HG03103 (cell line): ENCODE data around the gene ZNF219.

Experiments used
- ATAC-seq: cut with Tn5 transposase; IDR thresholded peaks from one replicate; pipeline ENCODE4 v1.9.1; 2021; ENCODE audit warnings: low read depth; ENCODE audit not compliant: unreplicated experiment

Gene ZNF219

DNA sequence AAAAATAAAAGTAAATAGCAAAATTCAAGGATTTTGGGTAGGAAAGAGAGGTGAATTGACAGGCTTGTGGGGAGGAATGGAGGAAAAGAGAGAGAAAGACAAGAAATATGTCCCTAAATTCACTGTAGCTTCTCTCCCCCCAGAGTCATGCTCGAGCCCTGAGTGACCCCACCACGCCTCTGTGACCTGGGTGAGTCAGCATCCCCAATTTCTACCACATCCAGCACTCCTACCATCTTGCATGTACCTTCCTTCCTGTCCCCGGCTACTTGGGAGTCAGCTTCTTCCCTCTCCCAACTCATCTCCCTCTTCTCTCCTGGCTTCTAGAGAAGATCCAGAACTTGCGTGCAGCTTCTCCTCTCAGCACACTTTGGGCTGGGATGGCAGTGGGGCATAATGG, 9.8 kb downstream of the ZNF219 start:
- ATAC-seq: no peak

DNA sequence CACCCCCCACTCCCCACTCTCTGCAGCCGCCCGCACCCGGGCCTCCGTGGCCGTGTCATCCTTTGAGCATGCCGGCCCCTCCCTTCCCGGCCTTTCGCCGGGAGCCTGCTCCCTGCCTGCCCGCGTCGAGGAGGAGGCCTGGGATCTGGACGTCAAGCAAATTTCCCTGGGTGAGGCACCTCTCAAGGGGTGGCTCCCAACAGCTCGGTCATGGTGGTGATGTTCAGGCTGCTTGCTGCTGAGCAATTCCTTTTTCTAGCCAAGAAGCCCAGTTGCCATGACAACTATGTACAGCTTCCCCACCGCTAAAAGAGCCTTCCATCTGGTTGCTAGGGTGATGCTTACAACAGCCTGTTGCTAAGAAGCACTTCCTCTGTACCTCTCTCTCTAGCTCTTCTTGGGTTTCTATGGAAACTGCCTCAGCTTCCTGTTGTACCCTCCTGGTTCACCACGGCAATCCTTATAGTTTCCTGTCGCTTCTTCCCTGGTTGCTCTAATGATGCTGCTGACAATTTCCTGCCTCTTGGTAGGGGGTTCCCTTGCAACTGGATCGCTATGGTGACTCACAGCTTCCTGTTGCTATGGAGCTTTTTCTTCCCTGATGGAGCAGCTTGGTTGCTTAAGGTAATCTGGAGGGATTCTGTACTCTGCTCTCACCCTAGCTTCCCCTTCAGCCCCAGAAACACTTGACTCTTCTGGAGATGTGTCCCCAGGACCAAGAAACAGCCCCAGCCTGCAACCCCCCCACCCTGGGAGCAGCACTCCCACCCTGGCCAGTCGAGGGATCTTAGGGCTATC, 11.0 kb downstream of the ZNF219 start:
- ATAC-seq: peak; percentile 60

DNA sequence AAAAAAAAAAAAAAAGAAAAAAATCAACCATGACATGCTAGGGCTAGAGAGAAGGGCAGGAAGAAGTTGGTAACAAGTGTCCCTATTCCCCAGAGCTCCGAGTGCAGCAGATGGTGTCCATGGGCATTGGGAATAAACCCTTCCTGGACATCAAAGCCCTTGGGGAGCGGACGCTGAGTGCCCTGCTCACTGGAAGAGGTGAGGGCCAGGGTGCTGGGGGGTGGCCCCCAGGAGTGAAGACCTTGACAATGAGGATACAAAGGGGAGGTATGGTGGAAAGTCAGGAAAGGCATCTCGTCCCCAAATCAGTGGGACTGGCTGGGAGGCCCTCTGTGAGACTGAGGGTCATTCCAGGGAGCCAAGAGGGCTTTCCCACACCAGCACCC, 11.6 kb downstream of the ZNF219 start:
- ATAC-seq: no peak

DNA sequence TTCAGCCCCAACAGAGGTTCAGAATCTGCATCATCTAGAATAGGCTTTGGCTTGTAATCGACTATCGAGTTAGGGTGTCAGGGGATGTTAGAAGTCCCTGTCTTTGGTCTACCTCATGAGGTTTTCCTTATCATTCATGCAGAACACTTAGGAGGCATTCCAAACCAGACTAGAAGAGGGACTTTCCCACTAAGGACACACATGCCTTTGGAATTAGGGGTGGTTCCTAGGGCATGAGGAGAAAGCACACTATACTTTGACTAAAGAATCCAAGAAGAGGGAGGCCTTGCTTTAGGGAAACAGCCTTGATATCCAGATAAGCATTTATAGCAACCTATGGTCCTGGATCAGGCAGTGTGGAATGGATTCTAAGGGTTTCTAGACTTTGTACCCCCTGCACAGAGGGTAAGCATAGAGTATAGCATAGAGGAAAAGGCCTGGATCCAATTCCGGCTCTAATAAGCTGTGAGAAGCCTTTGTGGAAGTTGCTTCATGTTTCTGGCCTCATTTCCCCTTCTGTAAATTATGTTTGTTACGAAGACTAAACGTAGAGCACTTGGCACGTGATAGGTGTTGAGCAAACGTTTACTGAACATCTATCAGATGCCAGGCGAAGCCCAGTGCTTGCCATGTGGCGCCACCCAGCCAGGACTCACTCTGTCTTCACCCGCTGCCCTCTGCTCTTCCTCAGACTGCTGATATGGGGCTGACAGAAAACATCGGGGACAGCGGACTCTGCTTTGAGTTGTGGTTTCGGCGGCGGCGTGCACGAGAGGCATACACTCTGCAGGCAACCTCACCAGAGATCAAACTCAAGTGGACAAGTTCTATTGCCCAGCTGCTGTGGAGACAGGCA, 13.2 kb downstream of the ZNF219 start:
- no peak for ATAC-seq

DNA sequence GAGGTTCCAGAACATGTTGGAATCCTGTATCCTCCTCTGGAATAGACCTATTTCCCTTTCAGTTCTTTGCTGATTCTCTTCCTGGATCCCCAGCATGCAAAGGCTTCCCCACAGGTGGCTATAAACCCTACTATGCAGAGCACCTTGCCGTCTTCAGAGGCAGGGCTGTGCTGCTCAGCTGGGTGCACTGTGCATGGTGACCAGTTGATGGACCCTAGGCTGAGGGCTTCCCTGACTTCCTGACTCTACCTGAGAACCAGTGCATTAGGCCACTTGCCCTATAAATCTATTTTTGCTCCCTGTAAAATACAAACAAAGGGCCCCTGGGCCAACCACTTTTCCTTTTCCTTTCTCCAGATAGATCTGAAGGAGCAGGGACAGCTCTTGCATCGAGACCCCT, 14.1 kb downstream of the ZNF219 start:
- ATAC-seq: no peak

DNA sequence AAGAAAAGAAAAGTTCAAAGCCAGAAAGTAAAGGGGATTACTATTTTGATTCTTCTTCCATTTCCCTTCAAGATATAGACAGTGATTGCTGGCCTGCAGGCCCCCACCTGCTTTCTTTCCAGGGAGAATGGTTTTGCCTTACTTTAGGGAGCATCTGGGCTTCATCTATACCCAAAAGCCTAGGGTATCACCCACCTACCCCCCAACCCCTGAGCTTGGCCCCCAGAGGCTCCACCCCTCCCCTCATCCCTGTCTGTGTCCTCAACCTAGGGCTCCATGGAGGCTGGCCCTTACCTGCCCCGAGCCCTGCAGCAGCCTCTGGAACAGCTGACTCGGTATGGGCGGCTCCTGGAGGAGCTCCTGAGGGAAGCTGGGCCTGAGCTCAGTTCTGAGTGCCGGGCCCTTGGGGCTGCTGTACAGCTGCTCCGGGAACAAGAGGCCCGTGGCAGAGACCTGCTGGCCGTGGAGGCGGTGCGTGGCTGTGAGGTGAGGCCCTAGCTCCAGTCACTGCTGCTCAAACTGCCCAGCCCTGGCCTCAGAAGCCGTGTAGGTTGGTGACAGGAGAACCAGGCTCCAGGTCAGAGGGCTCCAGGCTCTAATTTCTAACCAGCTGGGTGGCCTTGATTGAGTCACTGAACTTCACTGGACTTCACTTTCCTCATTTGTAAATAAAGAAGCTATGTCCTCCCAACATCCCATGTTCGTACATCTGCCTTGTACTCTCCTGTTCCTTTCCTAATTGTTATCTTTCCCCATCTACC, 14.7 kb downstream of the ZNF219 start:
- ATAC-seq: no peak

DNA sequence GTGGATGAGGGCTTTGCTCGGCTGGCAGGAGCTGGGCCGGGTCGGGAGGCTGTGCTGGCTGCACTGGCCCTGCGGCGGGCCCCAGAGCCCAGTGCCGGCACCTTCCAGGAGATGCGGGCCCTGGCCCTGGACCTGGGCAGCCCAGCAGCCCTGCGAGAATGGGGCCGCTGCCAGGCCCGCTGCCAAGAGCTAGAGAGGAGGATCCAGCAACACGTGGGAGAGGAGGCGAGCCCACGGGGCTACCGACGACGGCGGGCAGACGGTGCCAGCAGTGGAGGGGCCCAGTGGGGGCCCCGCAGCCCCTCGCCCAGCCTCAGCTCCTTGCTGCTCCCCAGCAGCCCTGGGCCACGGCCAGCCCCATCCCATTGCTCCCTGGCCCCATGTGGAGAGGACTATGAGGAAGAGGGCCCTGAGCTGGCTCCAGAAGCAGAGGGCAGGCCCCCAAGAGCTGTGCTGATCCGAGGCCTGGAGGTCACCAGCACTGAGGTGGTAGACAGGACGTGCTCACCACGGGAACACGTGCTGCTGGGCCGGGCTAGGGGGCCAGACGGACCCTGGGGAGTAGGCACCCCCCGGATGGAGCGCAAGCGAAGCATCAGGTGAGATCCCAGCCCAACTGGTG, 16.8 kb downstream of the ZNF219 start:
- no peak for ATAC-seq

DNA sequence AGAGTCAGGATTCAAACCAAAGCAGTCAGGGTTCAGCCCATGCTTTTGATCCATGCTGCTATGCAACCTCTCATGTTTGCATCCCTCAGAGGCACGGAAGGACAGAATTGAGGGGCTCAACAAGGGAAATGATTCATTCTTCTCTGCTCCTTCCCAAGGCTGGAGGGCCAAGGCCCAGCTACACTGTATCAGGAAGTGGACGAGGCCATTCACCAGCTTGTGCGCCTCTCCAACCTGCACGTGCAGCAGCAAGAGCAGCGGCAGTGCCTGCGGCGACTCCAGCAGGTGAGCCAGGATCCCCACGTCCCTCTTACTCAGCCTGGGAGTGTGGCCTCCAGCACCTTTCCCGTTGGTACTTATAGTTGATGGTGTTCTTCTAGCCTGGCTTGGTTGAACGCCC, 19.7 kb downstream of the ZNF219 start:
- no peak for ATAC-seq

DNA sequence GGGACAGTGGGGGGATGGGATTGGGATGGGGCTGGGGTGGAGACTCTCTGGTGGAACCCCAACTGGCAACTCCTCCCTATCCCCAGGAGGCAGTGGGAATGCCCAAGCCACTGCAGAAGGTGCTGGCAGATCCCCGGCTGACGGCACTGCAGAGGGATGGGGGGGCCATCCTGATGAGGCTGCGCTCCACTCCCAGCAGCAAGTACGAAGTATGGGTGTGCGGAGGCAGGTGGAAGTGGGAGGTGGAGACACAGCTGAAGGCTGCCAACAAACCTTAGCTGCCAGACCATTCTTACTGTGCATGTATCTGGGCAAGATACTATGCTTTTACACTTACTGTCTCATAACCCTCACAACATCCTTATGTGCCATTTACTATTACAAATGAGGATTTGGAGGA, 20.2 kb downstream of the ZNF219 start:
- ATAC-seq: no peak

DNA sequence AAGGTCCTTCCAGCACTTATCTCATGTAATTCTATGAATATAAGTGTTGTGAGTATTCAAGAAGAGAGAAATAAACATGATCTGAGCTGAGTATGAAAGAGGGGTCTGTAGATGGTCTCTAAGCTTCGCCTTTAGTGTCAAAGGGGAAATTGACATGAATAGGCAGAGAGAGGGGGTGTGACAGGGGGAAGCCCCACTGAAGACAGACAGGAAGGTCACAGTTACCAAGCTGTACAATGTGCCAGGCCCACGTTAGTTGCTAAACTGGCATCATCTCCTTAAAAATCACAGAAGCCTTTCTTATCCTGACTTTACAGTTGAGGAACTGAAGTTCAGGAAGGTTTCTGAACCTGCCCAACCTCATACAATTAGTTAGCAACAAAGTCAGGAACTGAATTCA, 20.8 kb downstream of the ZNF219 start:
- ATAC-seq: no peak

DNA sequence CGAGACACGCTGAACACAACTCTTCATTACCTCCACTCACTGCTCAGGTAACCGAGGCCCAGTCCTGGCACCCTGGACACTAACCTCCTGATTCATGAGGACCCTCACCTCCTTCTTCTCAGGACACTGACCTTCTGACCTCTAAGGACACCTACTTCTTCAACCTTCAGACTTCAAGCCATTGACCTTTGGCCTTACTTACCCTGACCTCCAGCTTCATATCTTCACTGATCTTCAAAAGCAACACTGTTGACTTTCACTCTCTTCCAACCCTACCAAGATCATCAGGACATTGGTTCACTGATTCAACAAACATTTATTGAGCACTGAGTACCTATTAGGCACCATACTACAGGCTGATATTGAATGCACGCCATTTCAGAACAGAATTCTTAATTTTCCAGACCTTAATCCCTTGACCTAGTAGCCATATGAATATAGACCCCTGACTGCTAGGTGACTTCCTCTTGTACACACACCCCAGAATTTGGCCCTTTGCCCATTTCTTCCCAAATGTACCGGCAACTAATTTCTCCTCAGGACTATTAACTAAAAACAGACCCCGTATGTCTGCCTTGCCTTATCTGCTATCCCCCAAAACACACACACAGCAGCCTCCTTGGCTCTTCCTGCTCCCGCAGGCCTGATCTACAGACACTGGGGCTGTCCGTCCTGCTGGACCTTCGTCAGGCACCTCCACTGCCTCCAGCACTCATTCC, 22.6 kb downstream of the ZNF219 start:
- no peak for ATAC-seq

DNA sequence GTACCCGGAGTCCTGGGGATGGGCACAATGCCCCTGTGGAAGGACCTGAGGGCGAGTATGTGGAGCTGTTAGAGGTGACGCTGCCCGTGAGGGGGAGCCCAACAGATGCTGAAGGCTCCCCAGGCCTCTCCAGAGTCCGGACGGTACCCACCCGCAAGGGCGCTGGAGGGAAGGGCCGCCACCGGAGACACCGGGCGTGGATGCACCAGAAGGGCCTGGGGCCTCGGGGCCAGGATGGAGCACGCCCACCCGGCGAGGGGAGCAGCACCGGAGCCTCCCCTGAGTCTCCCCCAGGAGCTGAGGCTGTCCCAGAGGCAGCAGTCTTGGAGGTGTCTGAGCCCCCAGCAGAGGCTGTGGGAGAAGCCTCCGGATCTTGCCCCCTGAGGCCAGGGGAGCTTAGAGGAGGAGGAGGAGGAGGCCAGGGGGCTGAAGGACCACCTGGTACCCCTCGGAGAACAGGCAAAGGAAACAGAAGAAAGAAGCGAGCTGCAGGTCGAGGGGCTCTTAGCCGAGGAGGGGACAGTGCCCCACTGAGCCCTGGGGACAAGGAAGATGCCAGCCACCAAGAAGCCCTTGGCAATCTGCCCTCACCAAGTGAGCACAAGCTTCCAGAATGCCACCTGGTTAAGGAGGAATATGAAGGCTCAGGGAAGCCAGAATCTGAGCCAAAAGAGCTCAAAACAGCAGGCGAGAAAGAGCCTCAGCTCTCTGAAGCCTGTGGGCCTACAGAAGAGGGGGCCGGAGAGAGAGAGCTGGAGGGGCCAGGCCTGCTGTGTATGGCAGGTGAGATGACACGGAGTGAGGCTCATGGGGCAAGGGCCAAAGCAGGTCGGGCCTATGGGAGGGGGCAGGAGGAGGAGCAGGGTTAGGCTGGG, 23.8 kb downstream of the ZNF219 start:
- no peak for ATAC-seq

DNA sequence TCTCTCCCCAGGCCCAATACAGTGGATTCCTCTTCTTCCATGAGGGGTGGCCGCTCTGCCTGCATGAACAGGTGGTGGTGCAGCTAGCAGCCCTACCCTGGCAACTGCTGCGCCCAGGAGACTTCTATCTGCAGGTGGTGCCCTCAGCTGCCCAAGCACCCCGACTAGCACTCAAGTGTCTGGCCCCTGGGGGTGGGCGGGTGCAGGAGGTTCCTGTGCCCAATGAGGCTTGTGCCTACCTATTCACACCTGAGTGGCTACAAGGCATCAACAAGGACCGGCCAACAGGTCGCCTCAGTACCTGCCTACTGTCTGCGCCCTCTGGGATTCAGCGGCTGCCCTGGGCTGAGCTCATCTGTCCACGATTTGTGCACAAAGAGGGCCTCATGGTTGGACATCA, 24.5 kb downstream of the ZNF219 start:
- no peak for ATAC-seq

DNA sequence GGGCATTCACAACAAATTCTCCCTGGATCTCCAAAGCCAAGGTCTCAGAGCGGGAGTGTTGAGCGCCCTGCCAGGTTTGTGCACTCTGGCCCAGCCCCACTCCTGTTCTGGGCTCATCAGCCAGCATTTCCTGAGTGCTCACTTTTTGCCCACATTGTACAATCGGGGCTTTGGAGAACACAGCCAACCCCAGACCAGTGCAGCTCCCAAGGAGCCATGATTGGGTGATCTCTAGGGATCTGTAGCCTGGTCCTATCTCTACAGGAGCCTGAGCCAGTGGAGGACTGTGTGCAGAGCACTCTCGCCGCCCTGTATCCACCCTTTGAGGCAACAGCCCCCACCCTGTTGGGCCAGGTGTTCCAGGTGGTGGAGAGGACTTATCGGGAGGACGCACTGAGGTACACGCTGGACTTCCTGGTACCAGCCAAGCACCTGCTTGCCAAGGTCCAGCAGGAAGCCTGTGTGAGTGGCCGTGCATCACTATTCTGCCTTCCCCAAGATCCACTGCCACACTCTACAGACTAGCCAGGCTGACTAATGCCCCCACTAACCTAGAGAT, 25.6 kb downstream of the ZNF219 start:
- no peak for ATAC-seq

DNA sequence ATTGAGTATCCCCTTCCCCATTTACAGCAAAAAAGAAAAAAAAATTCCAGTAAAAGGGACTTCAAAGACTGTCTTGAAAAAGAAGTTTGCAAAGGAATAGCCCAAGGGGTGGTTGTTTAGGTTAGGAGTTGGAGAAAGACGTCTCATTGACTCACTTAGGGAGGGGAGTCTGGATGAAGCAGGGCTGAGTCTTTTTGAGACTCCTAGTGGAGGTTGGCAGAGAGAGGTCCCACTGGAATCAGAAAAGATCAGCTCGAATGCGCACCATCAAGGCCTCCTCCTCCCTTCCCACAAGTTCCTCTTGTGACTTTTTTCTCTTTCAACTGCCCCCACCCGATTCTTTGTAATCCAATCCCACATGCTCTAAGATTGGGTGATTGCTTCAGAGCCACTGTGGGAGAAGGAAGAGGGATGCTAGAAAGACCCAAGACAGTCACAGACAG, 26.4 kb downstream of the ZNF219 start:
- no peak for ATAC-seq

DNA sequence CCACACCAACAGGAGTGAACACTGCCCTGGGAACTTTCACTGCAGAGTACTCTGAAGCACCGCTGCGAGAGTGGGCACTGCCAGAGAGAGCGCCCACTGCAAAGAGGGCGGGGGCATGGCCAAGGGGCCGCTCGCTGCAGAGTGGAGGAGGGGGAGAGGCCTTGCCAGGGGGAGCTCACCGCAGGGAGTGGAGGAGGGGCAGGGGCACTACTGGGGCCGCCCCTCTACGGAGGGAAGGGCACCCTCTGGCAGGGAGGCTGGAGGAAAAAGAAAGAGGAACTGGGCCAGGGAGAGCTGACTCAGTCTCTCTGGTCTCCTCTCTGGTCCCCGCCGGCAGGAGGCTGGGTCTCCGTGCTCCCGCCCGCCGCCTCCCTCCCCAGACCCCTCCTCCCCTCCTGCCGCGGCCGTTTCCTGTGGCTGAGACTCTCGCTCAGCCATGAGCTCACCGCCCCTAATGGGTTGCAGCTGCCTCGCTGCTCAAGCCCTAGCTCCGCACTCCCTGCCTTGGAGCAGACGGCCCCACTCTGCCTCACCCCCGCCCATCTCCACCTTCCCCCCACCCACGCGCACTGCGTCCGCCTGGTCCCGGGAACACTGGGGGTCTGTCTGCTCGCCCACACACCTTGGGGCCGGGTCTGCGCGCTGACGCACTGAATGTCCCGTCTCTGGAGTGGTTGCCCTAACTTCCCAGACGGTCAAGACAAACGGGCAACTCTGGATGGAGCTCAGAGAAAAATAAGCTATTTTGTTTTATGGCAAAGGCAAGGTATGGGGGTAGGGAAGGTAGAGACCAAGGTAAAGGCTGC, 27.0 kb downstream of the ZNF219 start:
- ATAC-seq: peak; percentile 66

DNA sequence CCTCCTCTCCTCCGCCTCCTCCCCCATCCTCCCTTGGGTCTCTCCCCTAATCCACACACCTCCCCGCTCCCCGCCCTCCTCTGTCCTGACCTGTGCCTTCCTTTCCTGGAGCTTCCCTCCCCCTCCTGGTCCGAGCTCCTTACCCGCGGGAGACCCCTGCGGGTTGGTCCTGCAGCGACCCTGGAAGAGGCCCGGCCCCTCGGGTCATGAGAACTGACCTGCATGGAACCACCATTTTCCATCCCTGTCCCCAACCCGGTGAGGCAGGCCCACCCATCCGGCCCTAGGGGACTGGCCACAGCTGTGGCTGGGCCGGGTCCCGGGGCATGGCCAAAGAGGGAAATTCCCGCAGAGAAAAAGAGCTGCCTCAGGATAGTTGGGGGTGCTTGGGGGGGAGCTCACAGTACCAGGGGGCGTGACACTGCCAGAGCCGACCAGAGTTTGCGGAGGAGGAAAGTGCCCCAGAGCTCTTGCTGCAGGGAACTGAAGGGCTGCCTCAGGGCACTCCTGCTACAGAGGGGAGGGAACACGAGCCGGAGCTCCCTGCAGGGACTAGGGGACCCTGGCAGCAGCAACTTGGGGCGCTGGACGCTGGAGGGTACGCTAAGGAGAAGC, 27.7 kb downstream of the ZNF219 start:
- ATAC-seq: peak; percentile 15
